A549 treated with DMSO at 1 μM for 4 hours (cell line): ENCODE data around the gene TTLL13. TPM values are rescaled to one million over a fixed set of nuclear protein-coding genes. Genes with fewer than 3 reads are reported as not detected.

ENCODE experiments used
- total RNA-seq: library from RNA; stranded (reverse); fragments of 200-300 nt; extraction: Qiagen RNA extraction; gene quantifications from 5 replicates; pipeline ENCODE4 v1.2.3, GENCODE V29; 2022; ENCODE audit warnings: low read depth

The TTLL13 gene
- total RNA-seq = 0.14 to 0.16 TPM (median 0.15 TPM) in 4 of 5 replicates, not detected in the other

GRCh38 chr15:90249203-90249863 lies at the start of gene TTLL13:
TTLL13 (plus strand) TSS chr15:90249556; CDS start chr15:90250631, 1,075 bp downstream.

GRCh38 chr15:90201130-90201943 lies 48.0 kb upstream of the TTLL13 start, which contains the start of gene SEMA4B:
SEMA4B (plus strand) TSS chr15:90201330; CDS start chr15:90201579, 249 bp downstream.

GRCh38 chr15:90233387-90234095 lies 15.8 kb upstream of the TTLL13 start, which contains the start of gene CIB1:
CIB1 (minus strand) TSS chr15:90233941; CDS start chr15:90233885, 56 bp downstream.

GRCh38 chr15:90234096-90234988 lies 15.0 kb upstream of the TTLL13 start, which contains the start of gene GDPGP1:
GDPGP1 (plus strand) TSS chr15:90234209; CDS start chr15:90240909, 6,700 bp downstream.

GRCh38 chr15:90265271-90266060 lies 16.1 kb downstream of the TTLL13 start, which contains the start of gene NGRN:
NGRN (plus strand) TSS chr15:90265672; CDS start chr15:90265713, 41 bp downstream.

Other genes starting within 250 kb of the TTLL13 start
- 14.2 to 18.1 TPM (median 16.9 TPM) in 5 replicates for gene ZNF710, start 248.2 kb upstream of the TTLL13 start, total RNA-seq
- gene IDH2, start 147.1 kb upstream of the TTLL13 start, total RNA-seq = 35.9 to 52.5 TPM (median 49.7 TPM) in 5 replicates
- gene SEMA4B, start 48.2 kb upstream of the TTLL13 start, total RNA-seq = 133 to 160 TPM (median 155 TPM) in 5 replicates
- gene CIB1, start 15.6 kb upstream of the TTLL13 start, total RNA-seq = 218 to 245 TPM (median 228 TPM) in 5 replicates
- 6.1 to 6.9 TPM (median 6.6 TPM) in 5 replicates for gene GDPGP1, start 15.3 kb upstream of the TTLL13 start, total RNA-seq
- gene NGRN, start 16.1 kb downstream of the TTLL13 start, total RNA-seq = 102 to 122 TPM (median 119 TPM) in 5 replicates
- gene ZNF774, start 102.7 kb downstream of the TTLL13 start, total RNA-seq = 0.83 to 1.4 TPM (median 1.0 TPM) in 5 replicates
- 118 to 163 TPM (median 136 TPM) in 5 replicates for gene IQGAP1, start 138.7 kb downstream of the TTLL13 start, total RNA-seq